ENCODE data around the gene ATP11A. TPM values are rescaled to one million over a fixed set of nuclear protein-coding genes. Genes with fewer than 3 reads are reported as not detected.

Gene ATP11A
- total and polyA plus RNA-seq, 9 of the 15 experiments (the other 6 are each of a cell fraction or from before 2014, with no cell fraction given), result 0.38 to 34.2 (median 4.2) TPM

GRCh38 chr13:112851107-112852038, 161.5 kb downstream of the ATP11A start:
- no TSS peak for BruUV-seq (replicated peaks)
- peaks cover 40% of the 10 kb centered on the region; the same call in 2 of the 3 replicates for H3K36me3 ChIP-seq (ENCODE audit: control insufficient read depth, insufficient read depth, low read length)
- no peak overlapping the region for H3K4me2 ChIP-seq (ENCODE audit: insufficient read depth, low read length)
- H3K4me3 ChIP-seq, result no peak overlapping the region
- CTCF ChIA-PET (ENCODE audit: low intra/inter-chr PET ratio), result no interaction called here
- ATAC-seq, result no peak
- intact Hi-C loops (cut with micrococcal nuclease) (no loop called here), in situ Hi-C loops (cut with MboI) (no loop called here)
- H4K20me1 ChIP-seq (replicated peaks; ENCODE audit: control insufficient read depth, insufficient read depth, low read length), result no peaks in the 10 kb centered on the region
- DNase-seq (ENCODE audit: extremely low read depth in 1 of 4, low spot score in 3 of 4), result no peak
- POLR2A ChIA-PET, result no interaction called here
- H3K4me1 ChIP-seq (replicated peaks in 1 of 2; ENCODE audit: control insufficient read depth in 2 of 2, insufficient read depth in 2 of 2, low read length in 2 of 2), result peaks cover 0 to 3% of the 10 kb centered on the region in 2 experiments; a peak in 1 of 5 replicates
- H3K27me3 ChIP-seq (ENCODE audit: control insufficient read depth in 2 of 2, insufficient read depth in 2 of 2, low read length in 2 of 2), result no peaks in the 10 kb centered on the region
- H3K79me2 ChIP-seq (ENCODE audit: control insufficient read depth, insufficient read depth, low read length), result no peaks in the 10 kb centered on the region
- no peak overlapping the region for H3K9ac ChIP-seq (ENCODE audit: insufficient read depth in 1 of 2, low read depth in 2 of 2, low read length in 2 of 2)
- WGBS (ENCODE audit: insufficient coverage, low coverage, missing lambda C conversion rate), result 96% methylated on average over 7 of the region's 13 CpGs
- no peak overlapping the region for H3K27ac ChIP-seq (ENCODE audit: extremely low read depth, low read depth, low read length)
- no peak for TF ChIP-seq L3MBTL2 (IDR thresholded peaks at IDR 0.05)
- TF ChIP-seq RAD21 (CRISPR knock-in tag; conservative IDR thresholded peaks at IDR 0.05 in 1 of 2, IDR thresholded peaks at IDR 0.05 in 1 of 2), result no peak
- TF ChIP-seq DNMT1 (IDR thresholded peaks at IDR 0.05), result no peak
- TF ChIP-seq RFX7 (CRISPR knock-in tag; IDR thresholded peaks at IDR 0.05), result no peak
- no peaks in the 10 kb centered on the region for H3K9me3 ChIP-seq (replicated peaks; ENCODE audit: control insufficient read depth, insufficient read depth, low read depth, low read length)
- no peak overlapping the region for H2AFZ ChIP-seq (ENCODE audit: low read depth, low read length)
- no peaks in the 10 kb centered on the region for H3K9me1 ChIP-seq (ENCODE audit: control insufficient read depth, insufficient read depth, low read length)
- no peak for FAIRE-seq

GRCh38 chr13:112852392-112852791, 162.6 kb downstream of the ATP11A start:
- no peaks in the 10 kb centered on the region for H3K9me3 ChIP-seq (replicated peaks; ENCODE audit: control insufficient read depth, insufficient read depth, low read depth, low read length)
- no peaks in the 10 kb centered on the region for H3K79me2 ChIP-seq (ENCODE audit: control insufficient read depth, insufficient read depth, low read length)
- FAIRE-seq, result no peak
- CTCF ChIA-PET (ENCODE audit: low intra/inter-chr PET ratio), result no interaction called here
- H2AFZ ChIP-seq (ENCODE audit: low read depth, low read length), result no peak overlapping the region
- H3K9me1 ChIP-seq (ENCODE audit: control insufficient read depth, insufficient read depth, low read length), result no peaks in the 10 kb centered on the region
- ATAC-seq, result no peak
- no peak overlapping the region for H3K4me3 ChIP-seq
- no peak for DNase-seq (ENCODE audit: extremely low read depth in 1 of 4, low spot score in 3 of 4)
- no peak overlapping the region for H3K4me2 ChIP-seq (ENCODE audit: insufficient read depth, low read length)
- 0 out of 5 replicates have a peak, but pooled peaks cover 0 to 3% of the 10 kb centered on the region in 2 experiments for H3K4me1 ChIP-seq (replicated peaks in 1 of 2; ENCODE audit: control insufficient read depth in 2 of 2, insufficient read depth in 2 of 2, low read length in 2 of 2)
- H3K9ac ChIP-seq (ENCODE audit: insufficient read depth in 1 of 2, low read depth in 2 of 2, low read length in 2 of 2), result no peak overlapping the region; a peak in 1 of 4 replicates
- in situ Hi-C loops (cut with MboI) (no loop called here), intact Hi-C loops (cut with micrococcal nuclease) (no loop called here)
- WGBS (ENCODE audit: insufficient coverage, low coverage, missing lambda C conversion rate), result 93% methylated on average over 11 of the region's 15 CpGs
- H3K27me3 ChIP-seq (ENCODE audit: control insufficient read depth in 2 of 2, insufficient read depth in 2 of 2, low read length in 2 of 2), result no peaks in the 10 kb centered on the region
- H3K36me3 ChIP-seq (ENCODE audit: control insufficient read depth, insufficient read depth, low read length), result peaks cover 49% of the 10 kb centered on the region; the same call in 2 of the 3 replicates
- no TSS peak for BruUV-seq (replicated peaks)
- POLR2A ChIA-PET, result no interaction called here
- H3K27ac ChIP-seq (ENCODE audit: extremely low read depth, low read depth, low read length), result no peak overlapping the region
- H4K20me1 ChIP-seq (replicated peaks; ENCODE audit: control insufficient read depth, insufficient read depth, low read length), result no peaks in the 10 kb centered on the region
- no peak for TF ChIP-seq ARHGAP35 (IDR thresholded peaks at IDR 0.05; ENCODE audit: partially characterized antibody)
- TF ChIP-seq NCOA1 (IDR thresholded peaks at IDR 0.05; ENCODE audit: low read depth), result no peak
- TF ChIP-seq ZNF121 (CRISPR knock-in tag; conservative IDR thresholded peaks at IDR 0.05), result no peak
- no peak for TF ChIP-seq ZNF3 (CRISPR knock-in tag; IDR thresholded peaks at IDR 0.05)
- TF ChIP-seq MEF2D (tag; conservative IDR thresholded peaks at IDR 0.05; ENCODE audit: low read depth), result no peak
- no peak for TF ChIP-seq PTTG1 (tag; IDR thresholded peaks at IDR 0.05; ENCODE audit: low read depth)
- TF ChIP-seq SMARCC2 (IDR thresholded peaks at IDR 0.05; ENCODE audit: low read depth), result no peak
